Measurements from ENCODE around the gene SCAMP2. TPM values are rescaled to one million over a fixed set of nuclear protein-coding genes. Genes with fewer than 3 reads are reported as not detected.

The SCAMP2 gene
- total RNA-seq, 1 donor from 2014 or later = 56.4 TPM

DNA sequence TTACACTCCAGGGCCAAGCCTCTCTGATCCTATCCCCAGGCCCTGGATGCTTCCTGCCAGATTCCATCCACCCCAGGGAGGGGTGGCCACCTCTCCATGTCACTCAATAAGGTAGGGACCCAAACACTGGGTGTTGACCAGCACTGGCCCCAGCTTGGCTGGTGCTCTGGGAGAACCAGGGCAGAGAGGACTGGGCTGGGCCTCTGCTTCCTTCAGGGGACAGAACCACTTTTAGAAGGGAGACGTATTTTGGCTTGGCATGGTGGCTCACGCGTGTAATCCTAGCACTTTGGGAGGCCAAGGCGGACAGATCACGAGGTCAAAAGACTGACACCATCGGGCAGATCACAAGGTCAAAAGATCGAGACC, 51.4 kb downstream of the SCAMP2 start:
- Histone ChIP-seq H3K27me3 (ENCODE audit: insufficient read depth, low read length) (peaks cover 8% of the 10 kb centered on the region), H3K9me3 (ENCODE audit: insufficient read depth, low read depth, low read length) (no peaks in the 10 kb centered on the region), H2AFZ (ENCODE audit: low read depth, low read length) (no peak overlapping the region), H3K4me1 (ENCODE audit: insufficient read depth, low read length) (peaks cover 8% of the 10 kb centered on the region), H3K36me3 (ENCODE audit: insufficient read depth, low read length) (no peaks in the 10 kb centered on the region), H3K27ac (ENCODE audit: low read depth, low read length) (no peak overlapping the region), H3K4me2 (ENCODE audit: low read length) (no peak overlapping the region), H4K20me1 (ENCODE audit: insufficient read depth, low read length) (no peaks in the 10 kb centered on the region), H3K9ac (ENCODE audit: low read length) (no peak overlapping the region), H3K79me2 (ENCODE audit: insufficient read depth, low read length) (no peaks in the 10 kb centered on the region), H3K4me3 (ENCODE audit: insufficient read depth, low read depth, low read length) (no peak overlapping the region)
- Mint-ChIP-seq H3K4me1 (ENCODE audit: low read depth, unreplicated experiment) (peaks cover 7% of the 10 kb centered on the region), H3K36me3 (ENCODE audit: low read depth, unreplicated experiment) (no peaks in the 10 kb centered on the region), H3K27me3 (ENCODE audit: low read depth, unreplicated experiment) (peaks cover 46% of the 10 kb centered on the region), H3K9me3 (ENCODE audit: unreplicated experiment) (no peaks in the 10 kb centered on the region), H3K27ac (ENCODE audit: unreplicated experiment) (no peak overlapping the region), H3K4me3 (ENCODE audit: unreplicated experiment) (no peak overlapping the region)
- DNase-seq (ENCODE audit: low read depth) (no peak), FAIRE-seq (no peak)
- TF ChIP-seq, protein P1, sequence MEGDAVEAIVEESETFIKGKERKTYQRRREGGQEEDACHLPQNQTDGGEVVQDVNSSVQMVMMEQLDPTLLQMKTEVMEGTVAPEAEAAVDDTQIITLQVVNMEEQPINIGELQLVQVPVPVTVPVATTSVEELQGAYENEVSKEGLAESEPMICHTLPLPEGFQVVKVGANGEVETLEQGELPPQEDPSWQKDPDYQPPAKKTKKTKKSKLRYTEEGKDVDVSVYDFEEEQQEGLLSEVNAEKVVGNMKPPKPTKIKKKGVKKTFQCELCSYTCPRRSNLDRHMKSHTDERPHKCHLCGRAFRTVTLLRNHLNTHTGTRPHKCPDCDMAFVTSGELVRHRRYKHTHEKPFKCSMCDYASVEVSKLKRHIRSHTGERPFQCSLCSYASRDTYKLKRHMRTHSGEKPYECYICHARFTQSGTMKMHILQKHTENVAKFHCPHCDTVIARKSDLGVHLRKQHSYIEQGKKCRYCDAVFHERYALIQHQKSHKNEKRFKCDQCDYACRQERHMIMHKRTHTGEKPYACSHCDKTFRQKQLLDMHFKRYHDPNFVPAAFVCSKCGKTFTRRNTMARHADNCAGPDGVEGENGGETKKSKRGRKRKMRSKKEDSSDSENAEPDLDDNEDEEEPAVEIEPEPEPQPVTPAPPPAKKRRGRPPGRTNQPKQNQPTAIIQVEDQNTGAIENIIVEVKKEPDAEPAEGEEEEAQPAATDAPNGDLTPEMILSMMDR (IDR thresholded peaks at IDR 0.05; ENCODE audit: insufficient read depth, low read depth, low read length) = no peak
- no peak for TF ChIP-seq EZH2 (IDR thresholded peaks at IDR 0.05; ENCODE audit: insufficient read depth, low read length)

DNA sequence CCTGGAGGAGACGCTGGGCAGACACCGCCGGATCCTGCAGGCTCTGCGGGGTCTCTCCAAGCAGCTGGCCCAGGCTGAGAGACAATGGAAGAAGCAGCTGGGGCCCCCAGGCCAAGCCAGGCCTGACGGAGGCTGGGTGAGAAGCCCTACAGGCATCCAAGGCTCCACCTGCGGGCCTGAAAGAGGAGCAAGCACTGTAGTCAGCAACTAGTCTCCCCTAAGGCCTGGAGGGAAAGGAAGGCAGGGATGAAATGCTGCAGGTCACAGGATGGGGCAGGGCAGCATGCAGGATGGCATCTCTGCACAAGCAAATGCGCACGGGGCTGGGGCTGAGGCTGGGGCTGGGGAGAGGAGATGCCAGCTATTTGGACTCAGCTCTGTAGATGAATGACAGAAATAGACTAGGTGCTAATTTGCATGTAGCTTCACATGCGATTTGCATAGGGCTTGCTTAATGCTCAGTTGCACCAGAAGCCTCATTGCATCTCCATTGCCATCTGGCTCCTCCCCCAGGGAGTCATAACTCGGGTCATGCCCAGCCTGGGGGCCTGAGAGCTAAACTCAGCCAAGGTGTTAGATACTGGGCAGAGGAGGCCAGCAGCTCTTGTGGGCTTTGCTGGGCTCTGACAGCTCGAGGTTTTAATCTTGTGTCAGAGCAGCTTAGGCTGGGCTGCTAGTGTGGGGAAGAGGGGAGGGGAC, 51.9 kb downstream of the SCAMP2 start:
- no peak overlapping the region for H3K4me2 ChIP-seq (ENCODE audit: low read length)
- no peak overlapping the region for H3K9ac ChIP-seq (ENCODE audit: low read length)
- H3K36me3 ChIP-seq (ENCODE audit: insufficient read depth, low read length) = no peaks in the 10 kb centered on the region
- H3K9me3 ChIP-seq (ENCODE audit: insufficient read depth, low read depth, low read length) = no peaks in the 10 kb centered on the region
- no peak for TF ChIP-seq EZH2 (IDR thresholded peaks at IDR 0.05; ENCODE audit: insufficient read depth, low read length)
- TF ChIP-seq, protein P1 (IDR thresholded peaks at IDR 0.05; ENCODE audit: insufficient read depth, low read depth, low read length) = no peak
- Mint-ChIP-seq H3K9me3 (ENCODE audit: unreplicated experiment) (no peaks in the 10 kb centered on the region), H3K4me1 (ENCODE audit: low read depth, unreplicated experiment) (peaks cover 7% of the 10 kb centered on the region), H3K36me3 (ENCODE audit: low read depth, unreplicated experiment) (no peaks in the 10 kb centered on the region), H3K27ac (ENCODE audit: unreplicated experiment) (no peak overlapping the region), H3K27me3 (ENCODE audit: low read depth, unreplicated experiment) (peaks cover 42% of the 10 kb centered on the region), H3K4me3 (ENCODE audit: unreplicated experiment) (no peak overlapping the region)
- H3K4me1 ChIP-seq (ENCODE audit: insufficient read depth, low read length) = peaks cover 8% of the 10 kb centered on the region
- DNase-seq (ENCODE audit: low read depth) (no peak), FAIRE-seq (no peak)
- no peaks in the 10 kb centered on the region for H3K79me2 ChIP-seq (ENCODE audit: insufficient read depth, low read length)
- H2AFZ ChIP-seq (ENCODE audit: low read depth, low read length) = no peak overlapping the region
- H3K27ac ChIP-seq (ENCODE audit: low read depth, low read length) = no peak overlapping the region
- peaks cover 5% of the 10 kb centered on the region for H3K27me3 ChIP-seq (ENCODE audit: insufficient read depth, low read length)
- H4K20me1 ChIP-seq (ENCODE audit: insufficient read depth, low read length) = no peaks in the 10 kb centered on the region
- no peak overlapping the region for H3K4me3 ChIP-seq (ENCODE audit: insufficient read depth, low read depth, low read length)

DNA sequence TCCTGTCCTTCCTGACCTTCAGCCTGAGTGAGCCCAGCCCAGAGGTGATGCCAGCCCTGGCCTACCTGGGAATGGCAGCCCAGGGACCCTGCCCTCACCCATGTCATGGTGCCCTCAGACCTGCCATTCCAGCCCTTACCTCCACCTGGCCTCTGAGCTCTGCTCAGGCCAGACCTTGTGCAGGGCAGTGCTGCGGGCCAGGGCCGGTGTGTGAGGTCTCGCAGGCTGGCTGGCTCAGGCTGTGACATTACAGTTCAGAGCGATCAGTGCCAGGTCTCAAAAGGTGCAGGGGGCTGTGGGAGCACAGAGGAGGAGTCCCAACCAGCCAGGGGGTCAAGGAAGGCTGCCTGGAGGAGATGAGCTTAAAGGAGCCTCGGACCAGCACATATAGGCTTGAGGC, 53.1 kb downstream of the SCAMP2 start:
- peaks cover 3% of the 10 kb centered on the region for H3K27me3 ChIP-seq (ENCODE audit: insufficient read depth, low read length)
- H3K4me1 ChIP-seq (ENCODE audit: insufficient read depth, low read length) = peaks cover 8% of the 10 kb centered on the region
- H3K4me3 ChIP-seq (ENCODE audit: insufficient read depth, low read depth, low read length) = no peak overlapping the region
- Mint-ChIP-seq H3K27me3 (ENCODE audit: low read depth, unreplicated experiment) (peaks cover 32% of the 10 kb centered on the region), H3K27ac (ENCODE audit: unreplicated experiment) (no peak overlapping the region), H3K4me3 (ENCODE audit: unreplicated experiment) (no peak overlapping the region), H3K4me1 (ENCODE audit: low read depth, unreplicated experiment) (peaks cover 7% of the 10 kb centered on the region), H3K36me3 (ENCODE audit: low read depth, unreplicated experiment) (no peaks in the 10 kb centered on the region), H3K9me3 (ENCODE audit: unreplicated experiment) (no peaks in the 10 kb centered on the region)
- no peak overlapping the region for H3K4me2 ChIP-seq (ENCODE audit: low read length)
- no peak overlapping the region for H3K9ac ChIP-seq (ENCODE audit: low read length)
- H3K9me3 ChIP-seq (ENCODE audit: insufficient read depth, low read depth, low read length) = no peaks in the 10 kb centered on the region
- no peaks in the 10 kb centered on the region for H4K20me1 ChIP-seq (ENCODE audit: insufficient read depth, low read length)
- TF ChIP-seq, protein P1 (IDR thresholded peaks at IDR 0.05; ENCODE audit: insufficient read depth, low read depth, low read length) = no peak
- no peak for TF ChIP-seq EZH2 (IDR thresholded peaks at IDR 0.05; ENCODE audit: insufficient read depth, low read length)
- DNase-seq (ENCODE audit: low read depth) = no peak
- no peaks in the 10 kb centered on the region for H3K79me2 ChIP-seq (ENCODE audit: insufficient read depth, low read length)
- no peak overlapping the region for H3K27ac ChIP-seq (ENCODE audit: low read depth, low read length)
- no peak for FAIRE-seq
- H3K36me3 ChIP-seq (ENCODE audit: insufficient read depth, low read length) = no peaks in the 10 kb centered on the region
- no peak overlapping the region for H2AFZ ChIP-seq (ENCODE audit: low read depth, low read length)

All from astrocyte (in vitro differentiated cells and primary cell).